Measurements from ENCODE around the gene CHST6. TPM values are rescaled to one million over a fixed set of nuclear protein-coding genes. Genes with fewer than 3 reads are reported as not detected.

Gene CHST6
- total RNA-seq, 1 experiment from 2014 or later, result 20.8 TPM

DNA sequence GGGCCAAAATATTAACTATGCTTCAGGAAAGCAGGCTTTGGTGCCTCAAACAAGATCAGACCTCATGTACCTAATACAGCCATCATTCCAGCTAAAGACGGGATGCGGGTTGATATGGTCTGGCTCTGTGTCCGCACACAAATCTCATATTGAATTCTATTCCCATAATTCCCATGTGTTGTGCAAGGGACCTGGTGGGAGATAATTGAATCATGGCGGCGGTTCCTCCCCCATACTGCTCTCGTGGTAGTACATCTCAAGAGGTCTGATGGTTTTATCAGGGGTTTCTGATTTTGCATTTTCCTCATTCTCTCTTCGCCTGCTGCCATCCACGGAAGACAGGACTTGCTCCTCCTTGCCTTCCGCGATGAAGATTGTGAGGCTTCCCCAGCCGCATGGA, 19.1 kb upstream of the CHST6 start:
- WGBS (ENCODE audit: extremely low coverage, insufficient read length, low lambda C conversion rate), result no CpG with 5 or more reads among the region's 11 CpGs
- Histone ChIP-seq H3K4ac (ENCODE audit: low read depth, low read length) (no peak overlapping the region), H3K18ac (ENCODE audit: insufficient read length, low read depth, low read length) (no peak overlapping the region), H4K91ac (ENCODE audit: insufficient read length, low read depth, low read length) (no peak overlapping the region), H3K79me1 (ENCODE audit: insufficient read depth, low read depth, low read length, poor library complexity, severe bottlenecking) (no peaks in the 10 kb centered on the region), H3K23me2 (ENCODE audit: insufficient read length, low read depth, low read length, poor library complexity, severe bottlenecking) (no peaks in the 10 kb centered on the region), H2BK120ac (ENCODE audit: low read depth, low read length, poor library complexity, severe bottlenecking) (no peak overlapping the region), H3K14ac (ENCODE audit: insufficient read depth, low read length) (no peak overlapping the region), H3K9me3 (ENCODE audit: control insufficient read depth, low read depth, low read length) (no peaks in the 10 kb centered on the region), H2BK15ac (ENCODE audit: low read depth, low read length) (no peak overlapping the region), H3K9ac (ENCODE audit: extremely low read depth, insufficient read length, low read length) (no peak overlapping the region), H3K4me1 (ENCODE audit: insufficient read depth, low read length) (no peaks in the 10 kb centered on the region; the same call in 1 of the 2 replicates), H3K23ac (ENCODE audit: insufficient read length, low read depth, low read length) (no peak overlapping the region), H4K5ac (ENCODE audit: insufficient read length, low read depth, low read length) (no peak overlapping the region), H4K8ac (replicated peaks; ENCODE audit: insufficient read length, low read depth, low read length) (no peak overlapping the region), H2AFZ (ENCODE audit: low read length) (no peak overlapping the region), H4K20me1 (ENCODE audit: control insufficient read depth, insufficient read depth, insufficient read length) (no peaks in the 10 kb centered on the region), H2BK20ac (ENCODE audit: low read depth, low read length, poor library complexity, severe bottlenecking) (no peak overlapping the region), H3K56ac (ENCODE audit: insufficient read length, low read depth, low read length) (no peak overlapping the region), H2BK12ac (ENCODE audit: insufficient read length, low read depth, low read length) (no peak overlapping the region), H3K27ac (ENCODE audit: insufficient read length, low read depth, low read length) (no peak overlapping the region), H3K79me2 (ENCODE audit: insufficient read depth, low read length) (no peaks in the 10 kb centered on the region), H3T11ph (ENCODE audit: low read length) (no peak overlapping the region), H2BK5ac (ENCODE audit: insufficient read length, low read length) (no peak overlapping the region), H3K4me2 (ENCODE audit: insufficient read depth, insufficient read length, low read length) (no peak overlapping the region), H3K27me3 (ENCODE audit: insufficient read depth, low read length) (no peaks in the 10 kb centered on the region), H2AK5ac (ENCODE audit: insufficient read length, low read length) (no peak overlapping the region)
- no peaks in the 10 kb centered on the region; a peak in 1 of 5 replicates for H3K9me3 Mint-ChIP-seq
- peaks cover 2 to 4% (median 3%) of the 10 kb centered on the region in 3 experiments; a peak in 5 of 7 replicates for H3K36me3 Mint-ChIP-seq (ENCODE audit: insufficient read depth in 1 of 3, low read depth in 3 of 3)
- peaks cover 12 to 16% of the 10 kb centered on the region in 2 experiments for H3K4me1 Mint-ChIP-seq
- no peak overlapping the region for H3K4me3 Mint-ChIP-seq
- no peak overlapping the region for H3K27ac Mint-ChIP-seq
- H3K27me3 Mint-ChIP-seq (ENCODE audit: low read depth), result no peaks in the 10 kb centered on the region
- no peak for DNase-seq
- no peak for TF ChIP-seq CTCF (conservative IDR thresholded peaks at IDR 0.05)

Data from H9 (cell line).